ENCODE results near the gene FOXO3. TPM values are rescaled to one million over a fixed set of nuclear protein-coding genes. Genes with fewer than 3 reads are reported as not detected.

FOXO3 gene
- polyA plus RNA-seq, 1 of the 3 experiments (the other 2 are of a cell fraction) = 8.1 TPM

- TF ChIP-seq RCOR1 (IDR thresholded peaks at IDR 0.05; ENCODE audit: low read length) (no peak), POLR2AphosphoS5 (IDR thresholded peaks at IDR 0.05; ENCODE audit: low read depth, low read length) (no peak)
- Histone ChIP-seq H3K9me2 (no peaks in the 10 kb centered on the region), H3K79me2 (ENCODE audit: insufficient read depth) (peaks cover 71% of the 10 kb centered on the region), H4K20me1 (ENCODE audit: insufficient read depth) (peaks cover 95% of the 10 kb centered on the region), H3K9me3 (no peaks in the 10 kb centered on the region), H3K27me3 (ENCODE audit: insufficient read depth) (no peaks in the 10 kb centered on the region), H3K9ac (no peak overlapping the region), H2AFZ (ENCODE audit: low read depth) (no peak overlapping the region), H3K4me2 (no peak overlapping the region), H3F3A (replicated peaks; ENCODE audit: insufficient read depth) (peaks cover 5% of the 10 kb centered on the region), H3K27ac (ENCODE audit: low read depth in 2 of 2, low read length in 1 of 2) (no peak overlapping the region), H3K4me1 (ENCODE audit: control insufficient read depth in 1 of 2, insufficient read depth in 2 of 2, low read depth in 1 of 2, low read length in 1 of 2) (peaks cover 36 to 62% of the 10 kb centered on the region in 2 experiments; a peak in 3 of 4 replicates), H3K36me3 (replicated peaks in 1 of 2; ENCODE audit: control insufficient read depth in 1 of 2, insufficient read depth in 2 of 2, low read length in 1 of 2) (peaks cover 3 to 4% of the 10 kb centered on the region in 2 experiments), H3K4me3 (ENCODE audit: low read depth in 2 of 2, low read length in 1 of 2) (no peak overlapping the region)
- 93% methylated on average over 3 of the region's 3 CpGs for WGBS (ENCODE audit: low lambda C conversion rate)
- ChIA-PET POLR2A (no interaction called here), CTCF (no interaction called here)
- DNase-seq = no peak
Observed at GRCh38 chr6:108672641-108673040, 111.9 kb downstream of the FOXO3 start.

GRCh38 chr6:108673153-108673552 lies 112.4 kb downstream of the FOXO3 start:
- Histone ChIP-seq H2AFZ (ENCODE audit: low read depth) (no peak overlapping the region), H3K9me2 (no peaks in the 10 kb centered on the region), H3K4me3 (ENCODE audit: low read depth in 2 of 2, low read length in 1 of 2) (no peak overlapping the region), H3K9ac (no peak overlapping the region), H3F3A (replicated peaks; ENCODE audit: insufficient read depth) (peaks cover 5% of the 10 kb centered on the region), H3K27ac (ENCODE audit: low read depth in 2 of 2, low read length in 1 of 2) (no peak overlapping the region; a peak in 1 of 4 replicates), H3K4me2 (no peak overlapping the region), H3K27me3 (ENCODE audit: insufficient read depth) (no peaks in the 10 kb centered on the region), H3K79me2 (ENCODE audit: insufficient read depth) (peaks cover 71% of the 10 kb centered on the region), H3K4me1 (ENCODE audit: control insufficient read depth in 1 of 2, insufficient read depth in 2 of 2, low read depth in 1 of 2, low read length in 1 of 2) (peaks cover 36 to 59% of the 10 kb centered on the region in 2 experiments; a peak in 3 of 4 replicates), H3K36me3 (replicated peaks in 1 of 2; ENCODE audit: control insufficient read depth in 1 of 2, insufficient read depth in 2 of 2, low read length in 1 of 2) (peaks cover 3 to 4% of the 10 kb centered on the region in 2 experiments), H3K9me3 (no peaks in the 10 kb centered on the region), H4K20me1 (ENCODE audit: insufficient read depth) (peaks cover 95% of the 10 kb centered on the region)
- ChIA-PET CTCF (no interaction called here), POLR2A (interaction anchor here (0.6 kb wide), 1 partner anchor 110 kb away, joined by 4 read pairs; no protein-coding TSS in a partner anchor)
- no peak for TF ChIP-seq FOSL2 (IDR thresholded peaks at IDR 0.05; ENCODE audit: borderline replicate concordance, low read depth)
- WGBS (ENCODE audit: low lambda C conversion rate) = 100% methylated on average over 2 of the region's 6 CpGs
- DNase-seq = no peak

GRCh38 chr6:108673602-108674001 lies 112.9 kb downstream of the FOXO3 start:
- H2AFZ ChIP-seq (ENCODE audit: low read depth) = no peak overlapping the region
- no peak overlapping the region for H3K27ac ChIP-seq (ENCODE audit: low read depth in 2 of 2, low read length in 1 of 2)
- no peaks in the 10 kb centered on the region for H3K9me2 ChIP-seq
- H3F3A ChIP-seq (replicated peaks; ENCODE audit: insufficient read depth) = peaks cover 5% of the 10 kb centered on the region
- TF ChIP-seq EP300 (IDR thresholded peaks at IDR 0.05; ENCODE audit: borderline replicate concordance in 1 of 2, low read depth in 1 of 2, low read length in 1 of 2) (no peak), GATA2 (CRISPR knock-in tag; IDR thresholded peaks at IDR 0.05) (no peak), YY1 (IDR thresholded peaks at IDR 0.05; ENCODE audit: low read depth) (no peak), RAD21 (IDR thresholded peaks at IDR 0.05; ENCODE audit: low read length) (no peak), TEAD4 (IDR thresholded peaks at IDR 0.05; ENCODE audit: borderline replicate concordance, insufficient read depth) (no peak), TCF12 (IDR thresholded peaks at IDR 0.05) (no peak), RCOR1 (IDR thresholded peaks at IDR 0.05; ENCODE audit: low read length) (no peak), CTCF (IDR thresholded peaks at IDR 0.05) (no peak), SIN3A (IDR thresholded peaks at IDR 0.05; ENCODE audit: borderline replicate concordance, low read depth, low read length) (no peak), SMC3 (IDR thresholded peaks at IDR 0.05; ENCODE audit: low read depth, low read length) (no peak), EZH2phosphoT487 (IDR thresholded peaks at IDR 0.05; ENCODE audit: borderline replicate concordance, low read depth) (no peak), FOXM1 (IDR thresholded peaks at IDR 0.05; ENCODE audit: low read depth) (no peak), RXRA (IDR thresholded peaks at IDR 0.05; ENCODE audit: borderline replicate concordance, low read depth) (no peak), ELF1 (IDR thresholded peaks at IDR 0.05) (no peak)
- WGBS (ENCODE audit: low lambda C conversion rate) = 25% methylated on average over 2 of the region's 2 CpGs
- H3K4me1 ChIP-seq (ENCODE audit: control insufficient read depth in 1 of 2, insufficient read depth in 2 of 2, low read depth in 1 of 2, low read length in 1 of 2) = peaks cover 36 to 56% of the 10 kb centered on the region in 2 experiments; a peak in 3 of 4 replicates
- peaks cover 3 to 4% of the 10 kb centered on the region in 2 experiments for H3K36me3 ChIP-seq (replicated peaks in 1 of 2; ENCODE audit: control insufficient read depth in 1 of 2, insufficient read depth in 2 of 2, low read length in 1 of 2)
- ChIA-PET CTCF (no interaction called here), POLR2A (interaction anchor here (0.6 kb wide), 1 partner anchor 111 kb away, joined by 4 read pairs; no protein-coding TSS in a partner anchor)
- H3K9me3 ChIP-seq = no peaks in the 10 kb centered on the region
- peaks cover 70% of the 10 kb centered on the region for H3K79me2 ChIP-seq (ENCODE audit: insufficient read depth)
- H4K20me1 ChIP-seq (ENCODE audit: insufficient read depth) = peaks cover 91% of the 10 kb centered on the region
- no peak overlapping the region for H3K4me2 ChIP-seq
- H3K27me3 ChIP-seq (ENCODE audit: insufficient read depth) = no peaks in the 10 kb centered on the region
- H3K4me3 ChIP-seq (ENCODE audit: low read depth in 2 of 2, low read length in 1 of 2) = no peak overlapping the region
- no peak for DNase-seq
- no peak overlapping the region for H3K9ac ChIP-seq

Measured in SK-N-SH (cell line).